ENCODE data around the gene EME1.
"Not testable (repeated sequence)": the region's sequence is repeated elsewhere in the genome, so short reads cannot be mapped to it uniquely, and the experiment has no call there.

The EME1 gene

DNA sequence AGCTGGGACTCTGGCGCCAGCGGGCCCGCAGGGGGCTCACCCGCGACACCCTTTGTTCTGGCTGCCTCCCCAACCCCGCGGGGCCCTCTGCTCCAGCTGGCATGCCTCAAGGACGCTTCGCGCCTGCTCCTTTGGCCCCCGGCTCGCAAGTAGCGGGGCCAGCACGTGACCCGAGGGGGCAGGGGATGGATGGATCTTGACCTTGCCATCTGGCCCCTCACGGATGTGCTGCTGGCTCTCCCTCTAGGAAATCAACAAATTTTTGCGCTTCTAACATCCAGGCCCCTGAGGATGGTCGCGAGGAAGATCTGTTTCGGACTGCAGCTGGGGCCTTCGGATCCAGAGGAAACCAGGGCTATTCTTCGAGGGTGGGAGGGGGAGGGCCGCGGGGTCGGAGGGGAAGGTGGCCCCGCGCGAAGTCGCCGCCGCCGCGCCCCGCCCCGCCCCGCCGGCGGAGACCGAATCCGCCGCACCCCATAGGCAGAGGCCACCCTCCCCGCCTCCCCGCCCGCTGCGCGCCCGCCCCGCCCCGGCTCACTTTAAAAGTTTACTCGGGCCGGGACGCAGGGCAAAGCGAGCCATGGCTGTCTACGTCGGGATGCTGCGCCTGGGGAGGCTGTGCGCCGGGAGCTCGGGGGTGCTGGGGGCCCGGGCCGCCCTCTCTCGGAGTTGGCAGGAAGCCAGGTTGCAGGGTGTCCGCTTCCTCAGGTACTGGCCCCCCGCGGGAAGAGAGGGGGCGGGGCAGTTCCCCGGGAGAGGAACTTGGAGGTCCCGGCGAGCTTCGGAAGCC is 52.8 kb downstream of the EME1 start, which contains the start of gene ACSF2:
Gene ACSF2, plus strand, starts transcription at position 537 of the 790 bp plus-strand sequence. Its CDS starts 44 bp downstream, at position 581.
- no peak for DNase-seq (ENCODE audit: low read depth)

DNA sequence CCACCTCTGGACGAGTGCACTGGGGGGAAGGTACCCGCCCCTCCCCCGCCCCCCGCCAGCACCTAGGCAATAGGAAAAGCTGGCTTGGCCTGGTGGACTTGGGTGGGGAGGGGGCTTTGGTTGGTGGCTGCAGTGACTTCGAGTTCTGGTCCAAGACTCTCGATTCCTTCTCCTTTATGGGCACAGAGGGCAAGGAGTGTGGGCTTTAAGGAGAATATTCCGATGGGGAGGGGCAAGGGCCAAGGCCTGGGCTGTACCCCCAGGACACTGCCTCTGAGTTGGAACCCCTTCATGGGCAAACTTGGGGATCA is 53.4 kb downstream of the EME1 start:
- no peak for DNase-seq (ENCODE audit: low read depth)

DNA sequence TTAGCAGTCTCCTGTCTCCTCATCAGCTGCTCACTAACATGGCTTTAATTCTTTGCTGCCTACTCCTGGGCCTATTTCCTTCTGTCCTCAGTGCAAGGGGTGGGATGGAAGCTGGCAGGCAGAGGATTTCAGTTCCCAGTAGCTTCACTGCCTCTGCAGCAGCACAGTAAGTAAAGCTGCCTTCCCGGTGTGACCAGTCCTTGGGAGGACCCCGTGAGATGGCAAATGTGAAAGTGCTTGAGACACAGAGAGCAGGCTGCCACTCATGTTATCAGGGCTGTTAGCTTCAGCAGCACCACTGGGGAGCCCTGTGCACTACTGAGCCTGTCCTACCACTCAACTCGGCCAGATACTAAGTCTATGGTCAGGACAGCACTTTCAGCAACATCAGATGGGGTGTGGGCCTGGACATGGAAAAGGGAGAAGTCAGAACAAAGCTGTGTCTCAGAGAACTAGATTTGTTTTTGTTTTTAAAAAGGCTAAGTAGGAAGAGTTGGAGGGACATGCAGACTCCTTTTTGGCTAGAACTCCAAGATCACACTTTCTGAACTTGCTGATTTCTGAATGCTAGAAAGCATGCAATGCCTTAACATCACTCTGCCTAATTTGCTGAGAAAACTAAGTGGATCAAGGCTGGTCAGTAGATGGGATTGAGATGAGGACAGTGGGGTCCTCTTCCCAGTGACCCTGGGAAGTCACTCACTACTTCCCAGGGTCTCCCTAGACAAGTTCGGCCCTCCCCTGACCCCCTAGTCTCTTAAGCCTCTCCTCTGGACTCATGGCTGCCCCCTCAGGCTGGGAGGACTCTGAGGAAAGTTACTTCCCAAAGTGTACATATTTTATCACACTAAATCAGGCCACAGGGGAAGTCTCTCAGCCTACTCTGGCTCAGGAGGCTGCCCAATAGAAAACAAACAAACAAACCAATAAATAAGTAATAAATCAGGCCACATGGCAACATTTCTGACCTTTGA is 54.1 kb downstream of the EME1 start:
- no peak for DNase-seq (ENCODE audit: low read depth)

- DNase-seq (ENCODE audit: low read depth): not testable (repeated sequence)
Measured at GRCh38 chr17:50428126-50428525, 55.1 kb downstream of the EME1 start.

DNA sequence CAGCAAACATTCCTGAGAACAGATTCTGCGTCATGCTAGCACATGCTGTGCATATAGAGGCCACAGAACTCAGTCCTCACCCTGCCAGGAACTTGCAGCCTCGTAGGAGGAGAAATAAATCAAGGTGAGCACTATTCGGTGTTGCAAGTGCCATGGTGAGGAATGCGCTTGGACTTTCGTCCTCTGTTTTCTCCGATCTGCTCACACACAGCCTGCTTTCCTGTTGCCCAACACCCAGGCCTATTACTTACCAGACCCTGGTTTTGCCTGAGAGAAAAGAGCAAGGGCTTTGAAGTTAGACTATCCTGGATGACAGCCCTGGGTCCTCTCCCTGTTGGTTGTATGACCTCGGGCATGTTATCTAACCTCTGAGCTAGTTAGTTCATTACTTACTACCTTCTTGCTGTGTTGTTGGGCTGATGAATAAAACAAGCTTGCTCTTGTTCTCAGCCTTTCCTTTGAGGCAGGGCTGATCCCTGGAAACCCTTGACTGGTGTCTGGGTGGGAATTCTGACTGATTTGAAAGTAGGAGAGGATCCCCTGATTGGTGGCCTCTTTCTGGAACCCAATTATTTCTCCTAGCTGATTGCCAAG is 55.9 kb downstream of the EME1 start:
- DNase-seq (ENCODE audit: low read depth): no peak

DNA sequence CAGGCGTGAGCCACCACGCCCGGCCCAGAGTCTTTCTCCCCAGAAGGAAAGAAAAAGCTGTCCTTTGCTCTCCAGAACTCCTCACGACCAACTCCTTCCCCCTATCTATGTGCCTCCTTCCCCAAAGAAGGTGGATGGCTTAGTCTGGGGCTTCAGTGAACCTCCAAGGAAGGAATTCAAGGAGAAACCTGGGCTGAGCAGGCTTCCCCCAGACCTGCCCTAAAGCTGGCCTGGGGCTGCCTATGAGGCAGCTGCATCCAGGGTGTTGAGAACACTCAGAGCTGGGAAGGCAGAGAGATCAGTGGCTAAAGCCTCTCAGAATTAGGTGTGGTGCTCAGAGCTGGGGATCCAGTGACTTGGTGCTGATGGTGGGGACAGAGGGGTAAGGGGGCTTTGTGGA is 56.8 kb downstream of the EME1 start:
- DNase-seq (ENCODE audit: low read depth): no peak
